Stimulated activated CD4-positive, alpha-beta T cell treated with anti-CD3 and anti-CD28 coated beads, Interleukin-2, amount 100 ng/mL, for 24 hours (primary cell): ENCODE measurements around the gene YIPF2.

Experiments
- DNase-seq, 2 donors: peaks; one replicate each; pipeline ENCODE4 v3.0.0-alpha.2; 2020

The YIPF2 gene

GRCh38 chr19:10872546-10873107 is 55.8 kb downstream of the YIPF2 start:
- peak in 1 of 2 donors; percentile 43 for DNase-seq
